Bronchial epithelial cell (primary cell): ENCODE measurements around the gene TKT. TPM values are rescaled to one million over a fixed set of nuclear protein-coding genes. Genes with fewer than 3 reads are reported as not detected.

Source experiments
- DNase-seq: peaks from one replicate; pipeline ENCODE4 v3.0.0-alpha.2; 2010; ENCODE audit warnings: low read depth
- FAIRE-seq: peaks from 2 replicates; lab custom pipeline; 2011; peaks lifted over from hg19 to GRCh38; lab: Jason Lieb, UNC
- H3K27me3 ChIP-seq: 2 replicates; pipeline ENCODE4 v1.5.1; 2011; ENCODE audit warnings: low read length; ENCODE audit not compliant: control insufficient read depth, insufficient read depth
- H3K36me3 ChIP-seq: 2 replicates; pipeline ENCODE4 v1.5.1; 2011; ENCODE audit warnings: low read length; ENCODE audit not compliant: control insufficient read depth, insufficient read depth
- H3K4me3 ChIP-seq: 2 replicates; pipeline ENCODE4 v1.5.1; 2011; ENCODE audit warnings: mild to moderate bottlenecking, low read depth, low read length, control low read depth
- CTCF ChIP-seq: IDR thresholded peaks from 2 replicates; pipeline ENCODE4 v1.5.1; 2011; ENCODE audit warnings: mild to moderate bottlenecking, moderate library complexity, low read length, control low read depth, inconsistent platforms; ENCODE audit not compliant: insufficient read depth, severe bottlenecking
- total RNA-seq: library from RNA; depleted of rRNA; stranded (reverse); fragments of >200 nt; gene quantifications from 2 replicates; pipeline ENCODE4 v1.2.1, GENCODE V29; 2014

TKT gene
- total RNA-seq, 1 donor from 2014 or later, result 341 TPM

- peaks cover 15% of the 10 kb centered on the region for H3K36me3 ChIP-seq
- no peak overlapping the region for H3K4me3 ChIP-seq
- DNase-seq (no peak), FAIRE-seq (no peak)
- TF ChIP-seq CTCF, result no peak
- H3K27me3 ChIP-seq, result no peaks in the 10 kb centered on the region
Observed at GRCh38 chr3:53221345-53221744, 34.5 kb downstream of the TKT start.

GRCh38 chr3:53219895-53220483 lies 35.8 kb downstream of the TKT start:
- DNase-seq, result peak; percentile 72
- peak; percentile 93 for TF ChIP-seq CTCF
- FAIRE-seq, result peak; percentile 83
- Histone ChIP-seq H3K36me3 (peaks cover 5% of the 10 kb centered on the region), H3K4me3 (no peak overlapping the region), H3K27me3 (no peaks in the 10 kb centered on the region)

GRCh38 chr3:53218131-53218530 lies 37.7 kb downstream of the TKT start:
- Histone ChIP-seq H3K27me3 (no peaks in the 10 kb centered on the region), H3K36me3 (no peaks in the 10 kb centered on the region), H3K4me3 (no peak overlapping the region)
- no peak for TF ChIP-seq CTCF
- no peak for DNase-seq
- no peak for FAIRE-seq

- Histone ChIP-seq H3K4me3 (no peak overlapping the region), H3K36me3 (no peaks in the 10 kb centered on the region), H3K27me3 (no peaks in the 10 kb centered on the region)
- DNase-seq, result no peak
- no peak for TF ChIP-seq CTCF
- no peak for FAIRE-seq
Observed at GRCh38 chr3:53217175-53217574, 38.6 kb downstream of the TKT start.

- no peak for TF ChIP-seq CTCF
- no peak for FAIRE-seq
- DNase-seq, result no peak
- no peaks in the 10 kb centered on the region for H3K27me3 ChIP-seq
- no peaks in the 10 kb centered on the region for H3K36me3 ChIP-seq
- H3K4me3 ChIP-seq, result no peak overlapping the region
Observed at GRCh38 chr3:53216723-53217122, 39.1 kb downstream of the TKT start.

- TF ChIP-seq CTCF, result no peak
- FAIRE-seq, result no peak
Observed at GRCh38 chr3:53215816-53216215, 40.0 kb downstream of the TKT start.

More at GRCh38 chr3:53215816-53216215, 40.0 kb downstream of the TKT start:
- no peak overlapping the region for H3K4me3 ChIP-seq
- H3K36me3 ChIP-seq, result no peaks in the 10 kb centered on the region
- no peak for DNase-seq
- H3K27me3 ChIP-seq, result no peaks in the 10 kb centered on the region
